Uterus (tissue), 2 donors: ENCODE results near the gene AQP1.

Experiments
- POLR2A ChIP-seq, 2 donors: fragments of 450-650 bp; IDR thresholded peaks; one replicate each; pipeline ENCODE4 v1.6.1; 2016; ENCODE audit warnings: antibody characterized with exemption in 2 of 2, mild to moderate bottlenecking in 1 of 2, moderate library complexity in 1 of 2
- TF ChIP-seq, protein P1 (sequence below), 4 experiments: fragments of 200-600 bp in 2 of 4; fragments of 450-650 bp in 2 of 4; sonication (generic) in 2 of 4; IDR thresholded peaks; one replicate each; pipeline ENCODE4 v1.5.1; 2016 to 2019; ENCODE audit warnings: antibody characterized with exemption in 4 of 4, mild to moderate bottlenecking in 2 of 4, moderate library complexity in 1 of 4

GRCh38 chr7:30956704-30957103 is 45.1 kb downstream of the AQP1 start:
- TF ChIP-seq, protein P1, sequence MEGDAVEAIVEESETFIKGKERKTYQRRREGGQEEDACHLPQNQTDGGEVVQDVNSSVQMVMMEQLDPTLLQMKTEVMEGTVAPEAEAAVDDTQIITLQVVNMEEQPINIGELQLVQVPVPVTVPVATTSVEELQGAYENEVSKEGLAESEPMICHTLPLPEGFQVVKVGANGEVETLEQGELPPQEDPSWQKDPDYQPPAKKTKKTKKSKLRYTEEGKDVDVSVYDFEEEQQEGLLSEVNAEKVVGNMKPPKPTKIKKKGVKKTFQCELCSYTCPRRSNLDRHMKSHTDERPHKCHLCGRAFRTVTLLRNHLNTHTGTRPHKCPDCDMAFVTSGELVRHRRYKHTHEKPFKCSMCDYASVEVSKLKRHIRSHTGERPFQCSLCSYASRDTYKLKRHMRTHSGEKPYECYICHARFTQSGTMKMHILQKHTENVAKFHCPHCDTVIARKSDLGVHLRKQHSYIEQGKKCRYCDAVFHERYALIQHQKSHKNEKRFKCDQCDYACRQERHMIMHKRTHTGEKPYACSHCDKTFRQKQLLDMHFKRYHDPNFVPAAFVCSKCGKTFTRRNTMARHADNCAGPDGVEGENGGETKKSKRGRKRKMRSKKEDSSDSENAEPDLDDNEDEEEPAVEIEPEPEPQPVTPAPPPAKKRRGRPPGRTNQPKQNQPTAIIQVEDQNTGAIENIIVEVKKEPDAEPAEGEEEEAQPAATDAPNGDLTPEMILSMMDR (IDR thresholded peaks at IDR 0.05) = no peak
- no peak for TF ChIP-seq POLR2A (IDR thresholded peaks at IDR 0.05)
